ENCODE measurements around the gene TMC4. TPM values are rescaled to one million over a fixed set of nuclear protein-coding genes. Genes with fewer than 3 reads are reported as not detected.

TMC4 gene
- total RNA-seq, 4 donors from 2014 or later, result 42.6 to 91.7 (median 68.5) TPM

DNA sequence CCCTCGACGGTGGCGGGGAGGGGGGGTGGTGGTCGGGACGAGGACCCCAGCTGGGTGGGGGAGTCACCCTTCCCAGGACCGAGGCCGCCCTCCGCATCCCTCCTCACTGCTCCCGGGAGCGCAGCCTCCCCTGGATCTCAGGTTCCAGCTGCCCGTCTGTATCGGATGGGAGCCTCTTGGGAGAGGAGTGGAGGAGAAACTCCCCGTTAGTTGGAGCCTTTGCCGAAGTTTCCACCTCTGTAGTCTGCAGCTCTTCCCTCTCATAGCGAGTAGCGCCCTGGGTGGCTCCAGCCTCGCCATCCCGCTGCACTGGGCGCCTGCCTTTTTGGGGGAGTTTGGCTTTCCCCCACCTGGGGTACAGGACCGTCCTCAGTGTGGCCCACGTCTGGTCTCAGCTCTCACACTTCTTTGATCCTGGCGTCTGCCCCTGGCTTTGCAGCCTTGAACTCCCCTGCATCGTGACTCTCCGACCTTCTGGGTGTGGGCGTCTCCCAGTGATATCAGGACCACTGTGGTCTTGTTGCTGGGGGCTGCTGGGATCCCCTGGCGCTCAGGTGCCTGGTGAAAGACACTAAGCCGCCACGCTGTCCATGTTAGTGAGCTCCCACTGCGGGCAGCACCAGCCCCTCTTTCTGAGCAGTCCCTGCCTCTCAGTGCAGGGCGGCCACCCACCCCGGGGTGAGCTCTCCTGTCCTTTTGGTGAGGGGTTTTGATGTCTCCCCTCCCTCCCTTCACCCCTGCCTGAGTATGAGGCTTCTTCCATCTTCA, 34.3 kb downstream of the TMC4 start:
- H3K36me3 ChIP-seq, result peaks cover 11 to 13% of the 10 kb centered on the region in 2 donors
- peak overlapping the region; percentile 92 to 100 (median 97) for H3K4me3 ChIP-seq (replicated peaks in 1 of 3)
- WGBS, 2 donors, result 29 to 43% methylated on average over 8 to 21 of the region's 31 CpGs
- H3K4me1 ChIP-seq, result peaks cover 26 to 41% of the 10 kb centered on the region in 2 donors
- TF ChIP-seq, protein P1, sequence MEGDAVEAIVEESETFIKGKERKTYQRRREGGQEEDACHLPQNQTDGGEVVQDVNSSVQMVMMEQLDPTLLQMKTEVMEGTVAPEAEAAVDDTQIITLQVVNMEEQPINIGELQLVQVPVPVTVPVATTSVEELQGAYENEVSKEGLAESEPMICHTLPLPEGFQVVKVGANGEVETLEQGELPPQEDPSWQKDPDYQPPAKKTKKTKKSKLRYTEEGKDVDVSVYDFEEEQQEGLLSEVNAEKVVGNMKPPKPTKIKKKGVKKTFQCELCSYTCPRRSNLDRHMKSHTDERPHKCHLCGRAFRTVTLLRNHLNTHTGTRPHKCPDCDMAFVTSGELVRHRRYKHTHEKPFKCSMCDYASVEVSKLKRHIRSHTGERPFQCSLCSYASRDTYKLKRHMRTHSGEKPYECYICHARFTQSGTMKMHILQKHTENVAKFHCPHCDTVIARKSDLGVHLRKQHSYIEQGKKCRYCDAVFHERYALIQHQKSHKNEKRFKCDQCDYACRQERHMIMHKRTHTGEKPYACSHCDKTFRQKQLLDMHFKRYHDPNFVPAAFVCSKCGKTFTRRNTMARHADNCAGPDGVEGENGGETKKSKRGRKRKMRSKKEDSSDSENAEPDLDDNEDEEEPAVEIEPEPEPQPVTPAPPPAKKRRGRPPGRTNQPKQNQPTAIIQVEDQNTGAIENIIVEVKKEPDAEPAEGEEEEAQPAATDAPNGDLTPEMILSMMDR (IDR thresholded peaks at IDR 0.05), result no peak
- TF ChIP-seq POLR2A (IDR thresholded peaks at IDR 0.05), result no peak
- H3K9me3 ChIP-seq, result no peaks in the 10 kb centered on the region
- H3K27me3 ChIP-seq, result no peaks in the 10 kb centered on the region
- intact Hi-C loops (cut with DNase I), result no loop called here
- DNase-seq, result no peak
- H3K27ac ChIP-seq, result peak overlapping the region in 1 of 3 donors; percentile 96

DNA sequence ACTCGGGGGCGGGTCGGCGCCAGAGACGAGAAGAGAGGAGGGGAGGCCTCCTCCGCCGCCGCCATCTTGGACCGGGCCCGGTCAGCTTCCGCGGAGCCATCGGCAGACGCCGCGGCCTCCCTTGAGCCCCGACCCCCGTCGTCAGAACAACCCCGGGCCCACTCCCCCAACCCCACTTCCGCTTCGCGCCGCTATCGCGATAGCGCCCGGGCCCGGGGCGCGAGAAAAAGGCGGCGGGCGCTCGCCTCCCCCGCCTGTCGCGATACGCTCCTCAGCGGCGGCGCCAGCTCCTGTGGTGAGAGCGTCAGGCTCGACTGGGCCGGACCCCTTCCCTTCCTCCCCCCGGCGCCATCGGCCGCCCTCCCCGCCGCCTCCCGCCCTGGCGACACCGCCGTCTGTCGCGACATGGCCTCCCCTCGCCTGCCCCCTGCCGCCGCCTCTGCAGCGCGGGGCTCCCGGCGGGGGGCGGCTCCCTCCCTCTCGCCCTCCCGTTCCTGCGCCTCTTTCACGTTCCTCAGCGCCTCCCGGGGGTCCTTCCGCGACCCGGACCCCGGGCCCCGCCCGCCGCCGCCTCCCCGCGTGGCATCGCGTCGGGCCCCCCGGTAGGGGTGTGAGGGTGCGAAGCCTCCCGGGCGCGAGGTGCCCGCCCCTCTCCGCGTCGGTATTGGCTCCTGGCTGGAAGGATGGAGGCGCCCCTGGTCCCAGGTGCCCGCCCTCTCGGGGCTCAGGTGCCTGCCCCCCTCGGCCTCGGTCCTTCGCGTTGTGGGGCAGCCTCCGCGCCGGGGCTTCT, 35.1 kb downstream of the TMC4 start, which contains the start of gene CNOT3:
CNOT3 (plus strand) TSS at position 64 of the 790 bp plus-strand sequence. CDS start 5,217 bp downstream, outside the sequence.
- Histone ChIP-seq H3K27ac (peak within 1 kb of the TSS; percentile 89 to 96 (median 96)), H3K27me3 (no peaks in the 10 kb centered on the region), H3K4me1 (peaks cover 26 to 41% of the 10 kb centered on the region in 2 donors), H3K36me3 (peaks cover 3 to 6% of the 10 kb centered on the region in 2 donors), H3K4me3 (replicated peaks in 1 of 3) (peak within 1 kb of the TSS; percentile 92 to 100 (median 97)), H3K9me3 (no peaks in the 10 kb centered on the region)
- intact Hi-C loops (cut with DNase I), result no loop called here
- 3 to 7% methylated on average over 6 to 7 of the region's 103 CpGs for WGBS, 2 donors
- DNase-seq, result peak; percentile 23 to 31
- peak in 1 of 2 donors; percentile 88 for TF ChIP-seq POLR2A (IDR thresholded peaks at IDR 0.05)
- TF ChIP-seq, protein P1 (IDR thresholded peaks at IDR 0.05), result no peak

DNA sequence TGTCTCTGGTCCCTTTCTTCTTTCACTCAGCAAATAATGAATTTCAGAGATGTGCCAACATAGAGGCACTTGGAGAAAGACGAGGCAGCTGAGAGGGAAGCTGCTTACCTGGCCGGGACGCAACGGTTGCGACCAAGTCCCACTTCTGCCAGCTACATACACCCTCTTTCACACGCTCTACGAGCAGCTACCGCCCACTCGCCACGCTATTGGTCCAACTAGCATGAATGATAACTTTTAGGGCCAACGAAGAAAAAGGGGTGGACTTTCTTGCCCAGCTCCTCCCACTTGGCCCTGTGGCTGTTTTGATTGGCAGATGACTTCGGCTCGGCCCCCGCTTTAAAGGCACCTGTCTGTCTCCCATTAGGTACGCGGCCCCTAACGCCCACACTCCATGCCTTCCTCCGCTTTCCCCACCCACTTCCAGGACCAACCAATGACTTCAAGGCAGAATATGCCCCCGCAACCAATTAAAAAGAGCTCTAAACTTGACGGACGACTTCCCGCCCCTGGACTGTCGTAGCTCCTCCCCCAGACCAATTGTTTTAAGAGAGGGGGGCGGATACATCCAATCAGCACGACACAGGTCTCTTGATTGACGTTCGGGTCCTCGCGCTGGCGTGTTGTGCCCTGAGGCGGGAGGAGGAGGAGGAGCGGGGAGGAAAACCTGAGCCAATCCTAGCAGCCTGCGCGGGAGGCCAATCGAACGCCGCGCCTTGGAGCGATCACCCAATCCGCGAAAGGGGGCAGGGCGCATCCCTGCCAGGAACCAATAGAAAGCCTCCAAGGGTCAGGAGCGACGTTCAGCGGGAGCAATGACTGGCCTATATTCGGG, 35.9 kb downstream of the TMC4 start:
- WGBS, 2 donors, result 0% methylated on average over 18 to 34 of the region's 46 CpGs
- Histone ChIP-seq H3K4me3 (replicated peaks in 1 of 3) (peak overlapping the region; percentile 2 to 100 (median 97)), H3K36me3 (peaks cover 0 to under 1% of the 10 kb centered on the region in 2 donors), H3K9me3 (no peaks in the 10 kb centered on the region), H3K4me1 (peaks cover 26 to 40% of the 10 kb centered on the region in 2 donors), H3K27me3 (no peaks in the 10 kb centered on the region), H3K27ac (no peak overlapping the region)
- intact Hi-C loops (cut with DNase I), result no loop called here
- TF ChIP-seq, protein P1 (IDR thresholded peaks at IDR 0.05), result no peak
- TF ChIP-seq POLR2A (IDR thresholded peaks at IDR 0.05), result peak in 1 of 2 donors; percentile 90
- DNase-seq, result peak; percentile 100

DNA sequence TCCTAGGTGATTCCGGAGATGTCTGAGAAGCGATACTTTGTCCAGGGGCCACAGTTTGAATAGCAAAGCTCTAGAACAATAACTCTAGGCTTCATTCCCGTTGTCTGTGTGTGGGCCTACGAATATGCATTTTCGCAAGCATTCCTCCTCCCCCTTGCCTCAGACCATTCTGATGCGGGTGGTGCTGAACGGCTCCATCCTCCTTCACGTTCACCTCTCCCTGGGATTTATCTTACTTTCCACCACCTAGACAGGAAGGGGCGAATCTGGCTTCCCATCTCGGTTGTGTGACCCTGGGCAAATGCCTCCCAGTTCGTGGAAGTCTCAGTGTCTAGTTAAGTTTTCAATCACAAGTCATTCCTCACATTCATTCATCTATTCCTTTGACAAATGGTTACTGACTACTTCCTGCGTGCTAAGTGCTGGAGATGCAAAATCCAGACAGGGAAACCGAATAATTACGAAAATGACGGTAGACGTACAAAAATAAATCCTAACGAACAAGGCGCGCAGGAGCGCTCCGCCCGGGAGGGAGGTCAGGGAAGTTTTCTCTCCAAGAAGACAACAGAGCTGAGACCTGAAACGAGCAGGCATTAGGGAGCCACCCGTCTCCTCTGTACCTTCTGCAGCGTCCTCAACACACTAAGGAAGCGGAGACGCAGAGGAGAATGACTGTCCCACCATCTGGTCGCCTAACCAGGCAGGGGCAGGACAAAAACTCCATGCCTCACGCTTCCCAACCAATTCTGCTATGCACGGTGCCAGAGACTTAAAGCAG, 36.7 kb downstream of the TMC4 start:
- no peaks in the 10 kb centered on the region for H3K9me3 ChIP-seq
- WGBS, 2 donors, result 4 to 5% methylated on average over 28 to 30 of the region's 30 CpGs

More for the DNA sequence above, 36.7 kb downstream of the TMC4 start:
- peaks cover 5 to 9% of the 10 kb centered on the region in 2 donors for H3K36me3 ChIP-seq
- intact Hi-C loops (cut with DNase I), result no loop called here
- TF ChIP-seq POLR2A (IDR thresholded peaks at IDR 0.05), result no peak
- TF ChIP-seq, protein P1 (IDR thresholded peaks at IDR 0.05), result no peak
- H3K27me3 ChIP-seq, result no peaks in the 10 kb centered on the region
- no peak overlapping the region for H3K27ac ChIP-seq
- H3K4me1 ChIP-seq, result peaks cover 19 to 32% of the 10 kb centered on the region in 2 donors
- peak overlapping the region in 2 of 3 donors; percentile 2 to 35 for H3K4me3 ChIP-seq (replicated peaks in 1 of 3)
- peak in 1 of 2 donors; percentile 23 for DNase-seq

Measured in thyroid gland (tissue), 4 donors.